Measurements from ENCODE around the gene SPECC1.

DNA sequence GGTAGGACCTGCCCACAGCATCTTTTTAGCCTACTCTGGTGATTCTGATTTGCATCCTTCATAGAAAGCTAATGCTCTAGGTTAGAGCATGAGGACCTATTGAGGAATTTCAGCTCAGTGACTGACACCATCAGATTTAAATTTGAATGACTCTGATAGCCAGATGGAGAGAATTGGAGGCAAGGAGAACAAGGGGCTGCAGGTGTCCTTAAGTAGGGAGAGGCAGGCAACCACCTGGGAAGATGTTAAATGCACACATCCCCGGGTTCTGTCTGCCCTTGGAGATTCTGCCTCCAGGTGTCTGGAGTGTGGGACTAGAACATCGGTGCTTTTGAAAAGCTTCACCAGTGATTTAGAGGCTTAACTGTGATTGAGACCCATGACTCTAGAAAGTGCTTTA lies 221.8 kb downstream of the SPECC1 start:
- TF ChIP-seq EZH2 (IDR thresholded peaks at IDR 0.05; ENCODE audit: low read length, unreplicated experiment), result no peak
- no peak for TF ChIP-seq CTCF (conservative IDR thresholded peaks at IDR 0.05; ENCODE audit: low read depth, low read length)
- no peak for TF ChIP-seq EZH2phosphoT487 (IDR thresholded peaks at IDR 0.05; ENCODE audit: borderline replicate concordance, low read length)

Data from PC-3 (cell line).